K562 (cell line): ENCODE measurements around the gene MAP2K7. TPM values are rescaled to one million over a fixed set of nuclear protein-coding genes. Genes with fewer than 3 reads are reported as not detected.

Source experiments
- CREB1 ChIP-seq, 2 experiments: sonication (generic) in 1 of 2; formaldehyde crosslinking in 1 of 2; IDR thresholded peaks; 2 replicates each; pipeline versions ENCODE4 v1.6.1 to v1.8.0; 2012 to 2022; ENCODE audit warnings: inconsistent platforms in 1 of 2, mild to moderate bottlenecking in 1 of 2, missing genetic modification reagents in 1 of 2, moderate library complexity in 1 of 2
- NFXL1 ChIP-seq: fragments of 450-650 bp; formaldehyde crosslinking; IDR thresholded peaks from 2 replicates; pipeline ENCODE4 v1.4.0; 2021; ENCODE audit warnings: mild to moderate bottlenecking
- POLR2AphosphoS2 ChIP-seq: IDR thresholded peaks from 2 replicates; pipeline ENCODE4 v1.6.1; 2012; ENCODE audit warnings: low read length, improper control_type of control experiment
- PURB ChIP-seq: sonication (generic); formaldehyde crosslinking; IDR thresholded peaks from 2 replicates; pipeline ENCODE4 v1.9.0; 2021; ENCODE audit warnings: low read depth, mild to moderate bottlenecking, missing genetic modification reagents
- TRIM28 ChIP-seq: fragments of 450-650 bp; IDR thresholded peaks from 2 replicates; pipeline ENCODE4 v1.6.1; 2017
- ZBTB33 ChIP-seq: sonication (generic); formaldehyde crosslinking; IDR thresholded peaks from 2 replicates; pipeline ENCODE4 v1.8.1; 2023; ENCODE audit warnings: mild to moderate bottlenecking, missing genetic modification reagents
- ZBTB40 ChIP-seq, 2 experiments: fragments of 450-650 bp in 1 of 2; sonication (generic) in 1 of 2; formaldehyde crosslinking in 1 of 2; IDR thresholded peaks; 2 replicates each; pipeline versions ENCODE4 v1.7.1 to v1.9.0; 2016 to 2022; ENCODE audit warnings: inconsistent platforms in 1 of 2, mild to moderate bottlenecking in 1 of 2, missing genetic modification reagents in 1 of 2
- ZNF217 ChIP-seq: sonication (generic); formaldehyde crosslinking; IDR thresholded peaks from 2 replicates; pipeline ENCODE4 v1.8.0; 2022; ENCODE audit warnings: mild to moderate bottlenecking, missing genetic modification reagents
- ZNF57 ChIP-seq: fragments of 450-650 bp; formaldehyde crosslinking; IDR thresholded peaks from 2 replicates; pipeline ENCODE4 v1.4.0; 2020; ENCODE audit warnings: mild to moderate bottlenecking, moderate library complexity
- ZNF609 ChIP-seq: sonication (generic); formaldehyde crosslinking; IDR thresholded peaks from 2 replicates; pipeline ENCODE4 v1.8.1; 2023; ENCODE audit warnings: missing genetic modification reagents, mild to moderate bottlenecking, borderline replicate concordance
- polyA plus RNA-seq, 8 experiments: library from polyadenylated mRNA; depleted of rRNA in 4 of 8; stranded (reverse) in 5 of 8; unstranded in 3 of 8; fragments of >200 nt; fragmentation: Nextera tagmentation in 2 of 8; fragmentation: Illumina TruSeq in 1 of 8; extraction: Ambion mirVana in 2 of 8; extraction: Trizol in 1 of 8; gene quantifications; 2 replicates each; pipeline versions ENCODE4 v1.2.1 to v1.2.3, GENCODE V29; 2011 to 2014; ENCODE audit warnings: inconsistent platforms in 1 of 8, missing spikeins in 1 of 8
- total RNA-seq, 7 experiments: library from RNA; depleted of rRNA in 6 of 7; stranded (reverse); fragments of >200 nt in 6 of 7; fragmentation: Illumina TruSeq in 2 of 7; extraction: Trizol in 2 of 7; gene quantifications; 2 replicates each; pipeline versions ENCODE4 v1.2.1 to v1.2.3, GENCODE V29; 2011 to 2021; ENCODE audit warnings: low replicate concordance in 1 of 7

MAP2K7 gene
- total and polyA plus RNA-seq, 9 of the 15 experiments (the other 6 are each of a cell fraction or from before 2014, with no cell fraction given) = 0.51 to 45.8 (median 14.1) TPM

- TF ChIP-seq POLR2AphosphoS2 (peak; percentile 64; the same call in 1 of the 2 replicates), TRIM28 (no peak), ZBTB33 (CRISPR knock-in tag) (peak; percentile 84), PURB (no peak), ZNF57 (CRISPR knock-in tag) (no peak), ZBTB40 (IDR thresholded peaks at IDR 0.05) (0 out of 2 replicates have a peak, but pooled peaks have one; percentile 33), ZBTB40 (CRISPR knock-in tag; IDR thresholded peaks at IDR 0.05) (no peak), CREB1 (IDR thresholded peaks at IDR 0.05) (peak; percentile 59), CREB1 (CRISPR knock-in tag; IDR thresholded peaks at IDR 0.05) (peak; percentile 72), ZNF609 (CRISPR knock-in tag) (no peak), ZNF217 (CRISPR knock-in tag) (no peak), NFXL1 (no peak)
These were observed at the start of gene MAP2K7 (continued) for GRCh38 chr19:7903244-7904073.
